Common myeloid progenitor, CD34-positive (primary cell): ENCODE results near the gene RORC.
A peak's percentile ranks its signal among the peaks of the same experiment; 100 is the strongest.

Experiments
- CTCF ChIA-PET: fragments of 350-600 bp; sonication (Branson Sonifier 250); formaldehyde crosslinking; loops from one replicate; lab custom pipeline; 2021; ENCODE audit warnings: antibody characterized with exemption; lab: Charles Lee
- POLR2A ChIA-PET: fragments of 350-600 bp; sonication (Branson Sonifier 250); formaldehyde crosslinking; loops from one replicate; lab custom pipeline; 2021; ENCODE audit warnings: antibody characterized with exemption; lab: Charles Lee
- DNase-seq, 3 donors: peaks; one replicate each; pipeline versions ENCODE4 v3.0.0 to v3.0.0-alpha.2; 2013
- H3K27ac ChIP-seq, 2 experiments: 1 replicate in 1 of 2; 2 replicates in 1 of 2; pipeline ENCODE4 v1.7.0; 2013; ENCODE audit warnings: inconsistent platforms in 2 of 2, low read length in 2 of 2, mild to moderate bottlenecking in 2 of 2, low read depth in 1 of 2, moderate library complexity in 1 of 2; ENCODE audit not compliant: severe bottlenecking in 2 of 2, insufficient read depth in 1 of 2, poor library complexity in 1 of 2
- H3K27me3 ChIP-seq, 5 experiments: replicated peaks in 2 of 5; 1 replicate in 3 of 5; 2 replicates in 2 of 5; pipeline versions ENCODE4 v1.6.1 to v1.7.0; 2013; ENCODE audit warnings: low read length in 4 of 5, mild to moderate bottlenecking in 2 of 5, moderate library complexity in 2 of 5, inconsistent platforms in 1 of 5; ENCODE audit not compliant: insufficient read depth in 5 of 5, control insufficient read depth in 4 of 5
- H3K36me3 ChIP-seq, 4 experiments: 1 replicate in 2 of 4; 2 replicates in 2 of 4; pipeline versions ENCODE4 v1.6.1 to v1.7.0; 2013; ENCODE audit warnings: low read length in 3 of 4, control low read depth in 1 of 4, mild to moderate bottlenecking in 1 of 4; ENCODE audit not compliant: control insufficient read depth in 4 of 4, insufficient read depth in 4 of 4
- H3K4me1 ChIP-seq, 4 experiments: 1 replicate in 3 of 4; 2 replicates in 1 of 4; pipeline versions ENCODE4 v1.6.1 to v1.7.1; 2013; ENCODE audit warnings: low read length in 3 of 4, mild to moderate bottlenecking in 3 of 4, control low read depth in 1 of 4, inconsistent platforms in 1 of 4, moderate library complexity in 1 of 4; ENCODE audit not compliant: control insufficient read depth in 4 of 4, insufficient read depth in 4 of 4; ENCODE audit errors: control extremely low read depth in 1 of 4
- H3K4me3 ChIP-seq, 7 experiments: 1 replicate in 4 of 7; 2 replicates in 3 of 7; pipeline versions ENCODE4 v1.5.1 to v1.7.0; 2013; ENCODE audit warnings: mild to moderate bottlenecking in 7 of 7, low read length in 6 of 7, moderate library complexity in 6 of 7, inconsistent platforms in 2 of 7, low read depth in 2 of 7, control low read depth in 1 of 7; ENCODE audit not compliant: insufficient read depth in 4 of 7, control insufficient read depth in 1 of 7; ENCODE audit errors: extremely low read depth in 1 of 7
- H3K9me3 ChIP-seq, 5 experiments: 1 replicate in 4 of 5; 2 replicates in 1 of 5; pipeline versions ENCODE4 v1.6.1 to v1.7.1; 2013; ENCODE audit warnings: low read length in 4 of 5, mild to moderate bottlenecking in 2 of 5, inconsistent platforms in 1 of 5, low read depth in 1 of 5, moderate library complexity in 1 of 5; ENCODE audit not compliant: control insufficient read depth in 4 of 5, insufficient read depth in 2 of 5; ENCODE audit errors: control extremely low read depth in 1 of 5
- WGBS: methylation state at CpG from one replicate; pipeline ENCODE4 v1.1.5; 2013; ENCODE audit not compliant: insufficient coverage; 5-methylcytosine and 5-hydroxymethylcytosine counted together

The RORC gene

GRCh38 chr1:151830055-151830454 is 1.5 kb downstream of the RORC start:
- H3K4me1 ChIP-seq = peaks cover 7 to 63% (median 45%) of the 10 kb centered on the region in 4 experiments
- no peak overlapping the region for H3K27ac ChIP-seq
- ChIA-PET CTCF (interaction anchor here (0.9 to 2.0 kb wide), 3 partner anchors 10 to 28 kb away, joined by 4 to 5 read pairs (median 4); no protein-coding TSS in a partner anchor), POLR2A (interaction anchor here (0.6 kb wide), 2 partner anchors 31 to 32 kb away, joined by 3 read pairs; no protein-coding TSS in a partner anchor)
- no peaks in the 10 kb centered on the region for H3K9me3 ChIP-seq
- no peaks in the 10 kb centered on the region for H3K27me3 ChIP-seq
- H3K4me3 ChIP-seq = no peak overlapping the region
- DNase-seq = no peak
- WGBS = 29% methylated on average over 1 of the region's 6 CpGs
- no peaks in the 10 kb centered on the region for H3K36me3 ChIP-seq

- WGBS = 31% methylated on average over 3 of the region's 4 CpGs
- CTCF ChIA-PET = interaction anchor here (0.9 to 2.0 kb wide), 4 partner anchors 9 to 136 kb away, joined by 4 to 5 read pairs (median 4); no protein-coding TSS in a partner anchor
Measured at GRCh38 chr1:151829352-151830046, 2.1 kb downstream of the RORC start.

GRCh38 chr1:151828921-151829320 is 2.7 kb downstream of the RORC start:
- DNase-seq = peak; percentile 34 to 63 (median 42)
- POLR2A ChIA-PET = no interaction called here
- no peak overlapping the region for H3K27ac ChIP-seq
- H3K4me3 ChIP-seq = peak overlapping the region in 1 of 7 experiments; percentile 36
- CTCF ChIA-PET = interaction anchor here (0.7 to 1.8 kb wide), 3 partner anchors 38 to 135 kb away, joined by 3 to 5 read pairs (median 3); partner anchors contain the start of gene TDRKH
- H3K36me3 ChIP-seq = no peaks in the 10 kb centered on the region
- H3K9me3 ChIP-seq = no peaks in the 10 kb centered on the region
- peaks cover 7 to 66% (median 51%) of the 10 kb centered on the region in 4 experiments for H3K4me1 ChIP-seq
- WGBS = 0% methylated on average over 11 of the region's 12 CpGs
- no peaks in the 10 kb centered on the region for H3K27me3 ChIP-seq

More at GRCh38 chr1:151829352-151830046, 2.1 kb downstream of the RORC start:
- no peaks in the 10 kb centered on the region for H3K27me3 ChIP-seq
- no peak overlapping the region for H3K27ac ChIP-seq
- H3K4me1 ChIP-seq = peaks cover 7 to 68% (median 49%) of the 10 kb centered on the region in 4 experiments
- no peak overlapping the region for H3K4me3 ChIP-seq
- no peaks in the 10 kb centered on the region for H3K9me3 ChIP-seq
- POLR2A ChIA-PET = interaction anchor here (0.6 kb wide), 1 partner anchor 32 kb away, joined by 3 read pairs; no protein-coding TSS in a partner anchor
- H3K36me3 ChIP-seq = no peaks in the 10 kb centered on the region
- DNase-seq = peak in 1 of 3 donors; percentile 39

- Histone ChIP-seq H3K27me3 (no peaks in the 10 kb centered on the region), H3K36me3 (no peaks in the 10 kb centered on the region), H3K9me3 (no peaks in the 10 kb centered on the region), H3K4me1 (peaks cover 7 to 64% (median 47%) of the 10 kb centered on the region in 4 experiments), H3K27ac (no peak overlapping the region), H3K4me3 (peak overlapping the region in 3 of 7 experiments; percentile 13 to 48 (median 36))
- DNase-seq = no peak
- ChIA-PET POLR2A (no interaction called here), CTCF (interaction anchor here (0.7 to 1.8 kb wide), 3 partner anchors 18 to 134 kb away, joined by 3 to 5 read pairs (median 3); partner anchors contain the start of gene TDRKH)
- WGBS = 18% methylated on average over 5 of the region's 9 CpGs
Measured at GRCh38 chr1:151827853-151828252, 3.7 kb downstream of the RORC start.

- ChIA-PET POLR2A (no interaction called here), CTCF (interaction anchor here (1.0 to 1.3 kb wide), 2 partner anchors 91 to 106 kb away, joined by 3 to 4 read pairs; no protein-coding TSS in a partner anchor)
- no peak for DNase-seq
- 79% methylated on average over 14 of the region's 21 CpGs for WGBS
- H3K4me3 ChIP-seq = no peak overlapping the region
- no peaks in the 10 kb centered on the region for H3K27me3 ChIP-seq
- H3K36me3 ChIP-seq = no peaks in the 10 kb centered on the region
- no peak overlapping the region for H3K27ac ChIP-seq
- H3K4me1 ChIP-seq = peaks cover 7 to 69% (median 55%) of the 10 kb centered on the region in 4 experiments
- no peaks in the 10 kb centered on the region for H3K9me3 ChIP-seq
Measured at GRCh38 chr1:151825751-151826660, 5.6 kb downstream of the RORC start.

GRCh38 chr1:151825204-151825603 is 6.4 kb downstream of the RORC start:
- WGBS = 88% methylated on average over 9 of the region's 9 CpGs
- Histone ChIP-seq H3K4me3 (no peak overlapping the region), H3K4me1 (peaks cover 11 to 70% (median 59%) of the 10 kb centered on the region in 4 experiments), H3K27ac (no peak overlapping the region), H3K36me3 (no peaks in the 10 kb centered on the region), H3K27me3 (no peaks in the 10 kb centered on the region), H3K9me3 (no peaks in the 10 kb centered on the region)
- ChIA-PET POLR2A (no interaction called here), CTCF (interaction anchor here (1.2 to 1.3 kb wide), 2 partner anchors 105 to 360 kb away, joined by 3 read pairs; no protein-coding TSS in a partner anchor)
- no peak for DNase-seq
